ENCODE results near the gene METTL6.

GRCh38 chr3:15430624-15431023 is 3.3 kb upstream of the METTL6 start:
- no peak for TF ChIP-seq EZH2 (IDR thresholded peaks at IDR 0.05; ENCODE audit: insufficient read depth, poor library complexity, severe bottlenecking)
- no peak for TF ChIP-seq EZH2phosphoT487 (IDR thresholded peaks at IDR 0.05; ENCODE audit: insufficient read depth, low read depth)

All from GM23248 (cell line).